22Rv1 (cell line): ENCODE data around the gene GCNT2.

Experiments
- ZFX ChIP-seq: fragments of 450-650 bp; IDR thresholded peaks from 2 replicates; pipeline ENCODE4 v1.6.1; 2017; ENCODE audit warnings: antibody characterized with exemption, borderline replicate concordance
- TF ChIP-seq, protein P1 (sequence below): fragments of 450-650 bp; IDR thresholded peaks from 2 replicates; pipeline ENCODE4 v1.5.1; 2017; ENCODE audit warnings: mild to moderate bottlenecking

DNA sequence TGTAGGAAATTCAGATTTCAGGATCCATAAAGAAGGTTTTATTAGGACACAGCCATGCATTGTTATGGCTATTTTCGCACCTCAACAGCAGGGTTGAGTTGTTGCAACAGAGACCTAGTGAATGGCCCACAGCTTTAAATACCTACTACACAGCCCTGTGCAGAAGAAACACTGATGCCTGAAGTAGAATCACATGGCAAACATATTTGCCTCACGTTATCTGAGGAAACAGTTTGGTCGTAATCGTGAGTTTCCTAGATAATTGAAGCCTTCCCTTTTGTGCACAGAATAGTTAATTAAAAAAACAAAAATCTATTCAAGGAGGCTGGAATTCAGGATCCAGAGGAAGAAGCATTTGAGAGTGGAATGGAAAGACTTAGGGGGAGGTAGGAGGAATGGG, 55.1 kb downstream of the GCNT2 start:
- TF ChIP-seq, protein P1, sequence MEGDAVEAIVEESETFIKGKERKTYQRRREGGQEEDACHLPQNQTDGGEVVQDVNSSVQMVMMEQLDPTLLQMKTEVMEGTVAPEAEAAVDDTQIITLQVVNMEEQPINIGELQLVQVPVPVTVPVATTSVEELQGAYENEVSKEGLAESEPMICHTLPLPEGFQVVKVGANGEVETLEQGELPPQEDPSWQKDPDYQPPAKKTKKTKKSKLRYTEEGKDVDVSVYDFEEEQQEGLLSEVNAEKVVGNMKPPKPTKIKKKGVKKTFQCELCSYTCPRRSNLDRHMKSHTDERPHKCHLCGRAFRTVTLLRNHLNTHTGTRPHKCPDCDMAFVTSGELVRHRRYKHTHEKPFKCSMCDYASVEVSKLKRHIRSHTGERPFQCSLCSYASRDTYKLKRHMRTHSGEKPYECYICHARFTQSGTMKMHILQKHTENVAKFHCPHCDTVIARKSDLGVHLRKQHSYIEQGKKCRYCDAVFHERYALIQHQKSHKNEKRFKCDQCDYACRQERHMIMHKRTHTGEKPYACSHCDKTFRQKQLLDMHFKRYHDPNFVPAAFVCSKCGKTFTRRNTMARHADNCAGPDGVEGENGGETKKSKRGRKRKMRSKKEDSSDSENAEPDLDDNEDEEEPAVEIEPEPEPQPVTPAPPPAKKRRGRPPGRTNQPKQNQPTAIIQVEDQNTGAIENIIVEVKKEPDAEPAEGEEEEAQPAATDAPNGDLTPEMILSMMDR, result no peak
- TF ChIP-seq ZFX, result no peak
